ENCODE results near the gene NAALADL2.
"Not testable (repeated sequence)": the region's sequence is repeated elsewhere in the genome, so short reads cannot be mapped to it uniquely, and the experiment has no call there.

The NAALADL2 gene

DNA sequence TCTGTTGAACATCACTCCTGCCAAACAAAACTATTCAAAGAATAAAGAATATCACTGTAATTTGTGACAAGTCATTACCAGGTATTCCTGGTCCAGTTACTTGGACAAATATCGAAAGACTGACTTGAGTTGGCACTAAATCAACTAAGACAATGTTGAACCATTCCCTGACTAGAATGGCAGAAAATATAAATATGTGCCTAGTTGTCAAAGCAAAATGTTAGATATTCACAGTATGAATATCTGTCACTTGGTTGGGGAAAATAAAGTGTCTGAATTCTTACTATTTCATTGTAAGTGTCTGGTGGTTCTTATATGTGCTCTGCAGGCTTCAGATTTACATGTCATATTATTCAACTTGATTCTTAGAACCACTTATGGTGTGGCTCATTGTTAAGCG, 470.2 kb downstream of the NAALADL2 start:
- DNase-seq = no peak

GRCh38 chr3:175335229-175335628, 476.1 kb downstream of the NAALADL2 start:
- no peak for DNase-seq

- DNase-seq = no peak
Observed at GRCh38 chr3:175336406-175337133, 477.4 kb downstream of the NAALADL2 start.

DNA sequence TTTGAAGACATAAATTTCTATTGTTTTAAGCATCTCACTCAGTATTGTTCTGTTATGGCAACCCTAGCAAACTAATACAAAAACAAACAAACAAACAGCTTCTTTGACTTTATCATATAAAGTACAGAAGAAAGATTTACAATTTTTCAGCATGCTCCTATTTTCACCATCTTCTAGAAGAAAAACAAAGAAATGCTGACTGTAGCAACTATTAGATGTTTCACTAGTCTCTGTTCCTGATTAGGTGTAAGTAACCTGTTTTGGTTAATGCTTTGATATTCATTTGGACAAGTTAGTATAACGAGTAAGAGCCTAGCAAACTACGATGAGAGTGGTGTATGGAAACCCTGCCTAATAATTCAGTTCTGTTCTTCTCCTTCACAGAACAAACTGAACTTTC, 478.5 kb downstream of the NAALADL2 start:
- no peak for DNase-seq

- no peak for DNase-seq
Observed at GRCh38 chr3:175338775-175339535, 479.8 kb downstream of the NAALADL2 start.

- no peak for DNase-seq
Observed at GRCh38 chr3:175340338-175341015, 481.3 kb downstream of the NAALADL2 start.

- DNase-seq = no peak
Observed at GRCh38 chr3:175342196-175342595, 483.1 kb downstream of the NAALADL2 start.

- no peak for DNase-seq
Observed at GRCh38 chr3:175343946-175344345, 484.8 kb downstream of the NAALADL2 start.

DNA sequence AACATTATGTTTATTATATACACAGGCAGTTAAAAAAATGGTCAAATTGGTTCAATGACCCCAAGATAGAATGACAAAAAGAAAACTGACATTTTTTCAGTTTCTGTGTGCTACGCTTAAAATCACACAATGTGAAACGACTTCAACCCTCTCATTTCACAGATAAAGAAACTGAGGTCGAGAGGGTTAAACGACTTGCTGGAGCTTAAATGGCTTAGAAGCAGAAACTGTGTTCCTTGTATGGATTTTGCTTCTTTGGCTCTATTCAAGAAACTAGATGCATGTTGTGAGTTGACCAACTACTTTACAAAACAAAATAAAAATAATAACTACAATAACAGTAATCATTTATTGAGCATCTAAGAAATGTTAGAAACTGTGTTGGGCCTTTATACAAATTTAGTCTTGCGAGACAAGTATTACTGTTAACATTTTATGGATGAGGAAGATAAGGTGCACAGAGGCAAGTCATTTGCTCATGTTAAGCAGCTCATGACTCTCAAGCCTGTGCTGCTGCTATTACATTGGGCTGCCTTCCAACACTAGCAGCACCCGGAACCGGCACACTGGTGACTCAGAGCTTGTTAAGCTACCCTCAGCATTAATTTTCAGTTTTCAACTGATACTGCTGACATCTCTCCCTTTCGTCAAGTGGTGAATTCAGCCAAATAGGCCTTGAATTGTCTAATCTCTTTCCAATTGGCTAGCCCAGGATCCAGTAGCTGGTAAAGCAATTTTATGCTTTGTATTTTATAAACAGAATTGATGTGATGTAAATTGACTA, 487.6 kb downstream of the NAALADL2 start:
- DNase-seq = no peak

GRCh38 chr3:175349168-175349567, 490.0 kb downstream of the NAALADL2 start:
- no peak for DNase-seq

GRCh38 chr3:175355801-175356335, 496.7 kb downstream of the NAALADL2 start:
- no peak for DNase-seq

- no peak for DNase-seq
Observed at GRCh38 chr3:175356899-175357324, 497.8 kb downstream of the NAALADL2 start.

- DNase-seq = no peak
Observed at GRCh38 chr3:175357758-175358157, 498.6 kb downstream of the NAALADL2 start.

DNA sequence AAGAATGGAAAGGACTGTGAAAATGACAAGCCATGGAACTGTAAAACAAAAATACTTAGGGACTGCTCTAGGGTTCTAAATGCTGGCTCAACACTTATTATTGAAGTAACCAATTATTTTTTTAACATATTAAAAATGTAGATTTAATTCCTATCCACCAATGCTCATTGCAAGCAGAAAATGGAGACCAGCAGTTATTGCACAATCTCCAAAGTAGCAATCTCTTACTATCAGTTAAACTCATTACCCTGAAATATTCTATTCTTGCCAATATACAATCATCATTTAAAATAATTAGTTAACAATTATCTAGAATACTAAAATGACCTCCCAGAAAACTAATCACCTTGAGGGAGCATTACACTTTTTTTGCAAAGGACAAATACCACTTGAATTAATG, 499.8 kb downstream of the NAALADL2 start:
- DNase-seq = no peak

GRCh38 chr3:175370426-175370825, 511.3 kb downstream of the NAALADL2 start:
- not testable (repeated sequence) for DNase-seq

DNA sequence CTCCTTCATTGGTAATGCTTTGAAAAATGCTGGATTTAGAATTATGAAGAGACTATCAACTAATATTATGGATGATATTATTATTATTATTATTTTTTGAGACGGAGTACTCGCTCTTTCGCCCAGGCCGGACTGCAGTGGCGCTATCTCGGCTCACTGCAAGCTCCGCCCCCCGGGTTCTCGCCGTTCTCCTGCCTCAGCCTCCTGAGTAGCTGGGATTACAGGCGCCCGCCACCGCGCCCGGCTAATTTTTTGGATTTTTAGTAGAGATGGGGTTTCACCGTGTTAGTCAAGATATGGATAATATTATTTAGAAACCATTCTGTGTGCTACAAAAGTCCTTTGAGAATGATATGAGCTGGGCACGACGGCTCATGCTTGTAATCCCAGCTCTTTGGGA, 512.1 kb downstream of the NAALADL2 start:
- not testable (repeated sequence) for DNase-seq

- no peak for DNase-seq
Observed at GRCh38 chr3:175374705-175375104, 515.6 kb downstream of the NAALADL2 start.

GRCh38 chr3:175378348-175378747, 519.2 kb downstream of the NAALADL2 start:
- DNase-seq = no peak

- DNase-seq = no peak
Observed at GRCh38 chr3:175381685-175382084, 522.6 kb downstream of the NAALADL2 start.

- DNase-seq = no peak
Observed at GRCh38 chr3:175383371-175383770, 524.2 kb downstream of the NAALADL2 start.

- no peak for DNase-seq
Observed at GRCh38 chr3:175383813-175384212, 524.7 kb downstream of the NAALADL2 start.

- no peak for DNase-seq
Observed at GRCh38 chr3:175384569-175384968, 525.4 kb downstream of the NAALADL2 start.

DNA sequence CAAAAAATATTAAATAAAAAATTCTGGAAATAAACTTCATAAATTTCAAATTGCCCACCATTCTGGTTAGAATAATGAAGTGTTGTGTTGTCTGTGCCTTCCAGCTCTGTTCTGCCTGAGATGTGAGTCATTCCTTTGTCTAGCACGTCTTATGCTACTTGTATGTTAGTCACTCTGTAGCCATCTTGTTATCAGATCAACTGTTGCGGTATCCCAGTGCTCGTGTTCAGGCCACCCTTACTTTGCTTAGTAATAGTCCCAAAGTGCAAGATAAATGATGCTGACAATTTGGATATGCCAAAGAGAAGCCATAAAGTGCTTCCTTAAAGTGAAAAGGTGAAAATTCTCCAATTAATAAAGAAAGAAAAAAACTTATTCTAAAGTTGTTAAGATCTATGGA, 527.5 kb downstream of the NAALADL2 start:
- DNase-seq = no peak

All from bone marrow (tissue), 2 donors.